Activated CD4-positive, CD25-positive, alpha-beta regulatory T cell (primary cell): ENCODE measurements around the gene SSC5D.

Experiments used
- DNase-seq, 4 experiments: peaks; one replicate each; lab custom pipeline; 2025; lab: John Stamatoyannopoulos, UW

Gene SSC5D

DNA sequence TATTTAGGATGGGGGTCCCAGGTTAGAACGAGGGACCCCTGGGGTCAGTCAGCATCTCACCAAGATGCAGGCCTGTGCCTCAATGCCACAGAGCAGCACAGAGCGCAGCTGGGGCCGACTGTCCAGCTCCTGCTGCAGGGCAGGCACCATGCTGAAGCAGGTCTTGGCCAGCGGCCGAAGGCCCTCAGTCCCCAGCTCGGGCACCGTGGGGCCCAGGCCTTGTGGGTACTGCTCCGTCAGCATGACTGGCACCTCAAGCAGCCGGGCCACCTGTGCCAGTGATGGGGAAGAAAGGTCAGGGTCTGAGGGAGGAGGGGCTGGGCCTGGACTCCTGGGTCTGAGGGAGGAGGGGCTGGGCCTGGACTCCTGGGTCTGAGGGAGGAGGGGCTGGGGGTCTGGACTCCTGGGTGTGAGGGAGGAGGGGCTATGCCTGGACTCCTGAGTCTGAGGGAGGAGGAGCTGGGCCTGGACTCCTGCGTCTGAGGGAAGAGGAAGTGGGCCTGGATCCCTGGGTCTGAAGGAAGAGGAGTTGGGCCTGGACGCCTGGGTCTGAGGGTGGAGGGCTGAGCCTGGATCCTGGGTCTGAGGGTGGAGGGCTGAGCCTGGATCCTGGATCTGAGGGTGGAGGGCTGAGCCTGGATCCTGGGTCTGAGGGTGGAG is 32.5 kb upstream of the SSC5D start:
- DNase-seq = no peak

DNA sequence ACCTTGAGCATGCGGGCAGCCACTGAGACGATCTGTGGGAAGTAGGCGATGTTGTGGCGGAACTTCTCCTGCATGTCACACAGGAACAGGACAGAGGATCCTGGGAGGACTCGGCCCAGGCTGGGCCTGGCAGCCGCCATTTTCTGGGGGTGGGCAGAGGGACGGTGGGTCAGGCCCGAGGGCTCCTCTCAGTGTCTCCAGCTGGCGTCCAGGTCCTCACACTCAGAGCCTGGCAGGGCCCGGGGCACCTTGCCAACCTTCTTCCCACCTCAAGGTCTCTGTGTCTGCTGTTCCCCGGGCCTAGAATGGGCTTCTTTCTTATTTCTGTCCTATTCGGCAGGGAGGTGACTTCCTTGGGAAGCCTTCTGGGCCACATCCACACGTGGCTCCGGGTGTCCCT is 31.9 kb upstream of the SSC5D start:
- no peak for DNase-seq

DNA sequence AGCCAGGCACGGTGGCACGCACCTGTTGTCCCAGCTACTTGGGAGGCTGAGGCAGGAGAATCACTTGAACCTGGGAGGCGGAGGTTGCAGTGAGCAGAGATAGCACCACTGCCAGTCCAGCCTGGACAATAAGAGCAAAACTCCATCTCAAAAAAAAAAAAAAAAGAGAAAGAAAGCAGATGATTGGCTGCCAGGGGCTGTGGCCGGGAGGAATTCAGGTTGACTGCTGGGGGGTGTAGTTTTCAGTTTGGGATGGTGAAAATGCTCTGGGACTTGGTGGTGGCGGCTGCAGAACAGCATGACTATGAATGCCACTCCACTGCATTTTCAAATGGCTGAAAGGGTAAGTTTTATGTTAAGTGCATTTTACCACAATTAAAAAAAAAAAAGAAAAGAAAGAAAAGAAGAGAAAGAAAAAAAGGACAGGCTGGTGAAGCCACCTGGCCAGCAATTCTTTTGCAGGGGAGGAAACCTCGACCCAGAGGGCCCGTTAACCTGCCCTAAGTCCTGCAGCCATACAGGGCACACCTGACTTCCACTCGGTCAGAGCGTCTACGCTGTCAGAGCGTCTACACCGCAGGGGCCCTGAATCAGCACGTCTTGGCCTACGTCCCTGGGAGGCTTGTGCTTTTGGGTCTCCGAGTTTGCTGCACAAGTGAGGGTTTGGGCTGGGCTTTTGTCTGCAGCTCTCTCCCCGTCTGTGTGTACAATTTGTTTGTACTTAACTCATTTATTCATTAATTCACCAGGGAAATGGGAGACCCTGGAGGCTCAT is 30.4 kb upstream of the SSC5D start:
- no peak for DNase-seq

DNA sequence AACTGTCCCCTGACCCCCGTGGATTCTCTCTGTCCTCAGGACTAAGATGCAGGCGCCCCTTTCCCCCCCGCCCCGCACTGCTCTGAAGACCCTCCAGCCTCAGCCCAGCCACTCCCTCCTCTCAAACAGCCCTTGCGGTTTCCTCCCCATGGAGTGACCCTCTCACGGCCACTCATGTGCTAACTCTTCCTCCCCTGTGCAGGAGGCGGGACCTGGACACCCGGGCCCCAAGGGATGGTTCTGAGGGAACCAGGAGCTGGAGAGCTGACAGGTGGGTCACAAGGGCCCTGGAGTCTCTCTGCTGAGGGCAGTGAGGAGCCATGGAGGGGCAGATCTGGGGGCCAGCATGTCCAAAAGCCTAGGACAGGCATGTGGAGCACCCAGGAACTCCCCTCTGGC is 28.7 kb upstream of the SSC5D start:
- no peak for DNase-seq

DNA sequence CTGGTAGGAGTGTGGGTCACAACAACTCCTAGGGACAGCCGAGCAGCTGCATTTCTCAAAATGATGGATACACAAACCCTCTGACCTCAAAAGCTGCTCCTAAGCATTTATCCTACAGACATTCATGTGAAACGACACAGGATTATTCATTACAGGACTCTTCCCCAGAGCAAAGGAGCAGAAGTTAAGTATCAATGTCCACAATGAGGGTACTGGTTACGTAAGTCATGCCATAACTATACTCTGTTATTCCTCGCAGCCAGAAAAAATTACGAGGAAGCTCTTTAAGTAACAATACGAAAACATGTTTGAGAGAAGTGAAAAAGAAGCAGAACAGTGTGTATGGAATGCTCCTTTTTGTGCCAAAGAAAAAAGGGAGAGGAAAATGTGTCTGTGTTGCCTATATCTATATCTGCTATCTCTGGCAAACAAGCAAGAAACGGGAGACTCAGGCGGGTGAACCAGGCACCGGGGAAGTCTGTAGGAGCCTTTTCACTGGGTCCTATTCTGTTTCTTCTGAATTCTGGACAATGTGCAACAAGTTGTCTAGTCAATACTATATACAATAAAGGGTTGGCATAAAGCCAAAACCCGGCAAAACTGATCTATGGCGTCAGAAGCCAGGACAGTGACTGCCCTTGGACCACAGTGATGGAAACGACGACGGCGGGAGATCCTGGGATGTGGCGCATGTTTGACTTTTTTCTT is 28.1 kb upstream of the SSC5D start:
- DNase-seq = no peak

DNA sequence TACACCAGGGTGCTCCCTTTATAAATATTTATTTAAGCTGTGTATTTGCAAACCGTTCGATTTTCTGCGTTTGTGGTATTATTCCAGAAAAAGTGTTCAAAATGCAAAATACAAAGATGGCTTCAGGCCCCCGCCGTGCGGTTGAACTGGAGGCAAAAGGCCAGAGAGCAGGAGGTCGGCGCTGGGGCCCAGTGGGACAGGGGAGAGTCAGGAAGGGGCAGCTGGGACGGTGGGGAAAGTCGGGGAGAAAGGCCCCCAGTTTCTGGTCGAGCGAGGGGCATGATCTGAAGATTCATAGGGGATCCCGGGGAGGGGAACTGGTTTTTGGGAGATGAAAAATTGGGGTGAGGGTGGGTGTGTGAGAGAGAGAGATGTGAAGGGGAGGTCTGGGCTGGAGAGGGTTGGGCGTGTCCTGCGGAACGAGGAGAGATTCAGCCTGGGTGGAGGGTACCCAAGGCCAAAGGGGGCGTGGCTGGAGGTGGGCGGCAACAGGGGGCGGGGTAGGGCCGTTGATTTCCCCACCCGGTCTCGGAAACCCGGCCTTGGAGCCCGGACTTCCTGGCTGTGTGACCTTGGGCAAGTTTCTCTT is 27.5 kb upstream of the SSC5D start:
- DNase-seq = no peak

DNA sequence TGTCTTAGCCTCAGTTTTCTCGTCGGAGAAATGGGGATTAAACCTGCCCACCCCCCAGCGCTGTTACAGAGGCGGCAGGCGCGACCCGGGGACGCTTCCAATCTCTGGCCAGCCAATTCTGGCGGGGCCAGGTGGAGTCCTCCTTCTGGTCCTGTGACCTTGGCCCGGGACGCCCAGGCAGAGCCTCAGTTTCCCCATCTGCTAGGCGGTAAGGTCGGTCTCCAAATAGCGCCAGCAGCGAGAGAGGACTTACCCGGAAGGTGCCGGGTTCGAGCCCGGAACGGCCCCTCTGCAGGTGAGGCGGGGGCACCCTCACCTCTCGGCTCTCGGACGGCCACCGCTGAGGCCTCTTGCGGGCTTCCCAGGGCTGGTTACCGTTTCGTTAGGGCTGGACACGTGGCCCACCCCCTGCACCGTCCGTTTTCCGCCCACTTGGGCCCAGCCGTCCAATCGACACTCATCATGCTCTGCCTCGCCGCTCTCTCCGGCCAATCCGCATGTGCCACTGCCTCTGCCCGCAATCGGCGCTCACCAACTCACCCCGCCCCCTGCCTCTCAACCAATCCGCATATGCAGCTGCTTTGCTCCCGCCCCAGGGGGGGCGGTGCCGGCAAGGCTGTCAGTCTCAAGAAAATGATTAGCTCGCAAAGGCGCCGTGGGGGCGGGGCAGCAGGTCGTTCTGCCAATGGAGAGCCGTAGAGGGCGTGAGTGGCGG is 26.8 kb upstream of the SSC5D start, which contains the start of gene ISOC2:
TSS of gene ISOC2 (minus strand) at position 384 of the 715 bp plus-strand sequence. CDS start 5,156 bp downstream, outside the sequence.
- DNase-seq = peak; percentile 100

DNA sequence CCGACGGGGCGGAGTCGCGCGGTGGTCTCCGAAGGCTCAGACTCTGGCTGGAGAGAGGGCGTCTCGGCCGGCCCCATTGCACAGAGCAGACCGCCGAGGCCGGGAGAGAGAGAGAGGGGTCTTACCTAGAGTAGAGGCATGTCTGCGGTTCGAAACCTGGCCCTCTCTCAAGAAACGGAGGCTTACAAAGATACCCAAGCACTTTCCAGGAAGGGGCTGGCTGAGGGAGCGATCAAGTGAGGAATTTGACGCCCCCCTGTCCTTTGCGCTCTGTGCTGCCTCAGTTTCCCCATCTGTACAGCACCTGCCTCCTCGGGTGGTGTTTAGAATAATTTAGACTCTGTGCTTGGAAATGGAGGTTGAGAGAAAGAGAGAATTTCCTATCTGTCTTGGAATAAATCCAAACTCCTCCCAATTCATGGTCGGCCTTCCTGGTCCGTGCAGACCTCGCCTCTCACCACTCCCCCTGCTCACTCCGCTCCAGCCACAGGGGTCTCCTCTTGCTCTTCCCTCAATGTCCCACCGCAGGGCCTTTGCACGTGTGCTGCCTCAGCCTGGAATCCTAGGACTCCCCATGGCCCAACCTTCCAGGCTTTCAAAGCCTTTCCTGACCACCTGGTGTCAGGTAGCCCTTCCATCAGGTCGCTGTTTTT is 26.1 kb upstream of the SSC5D start:
- no peak for DNase-seq

DNA sequence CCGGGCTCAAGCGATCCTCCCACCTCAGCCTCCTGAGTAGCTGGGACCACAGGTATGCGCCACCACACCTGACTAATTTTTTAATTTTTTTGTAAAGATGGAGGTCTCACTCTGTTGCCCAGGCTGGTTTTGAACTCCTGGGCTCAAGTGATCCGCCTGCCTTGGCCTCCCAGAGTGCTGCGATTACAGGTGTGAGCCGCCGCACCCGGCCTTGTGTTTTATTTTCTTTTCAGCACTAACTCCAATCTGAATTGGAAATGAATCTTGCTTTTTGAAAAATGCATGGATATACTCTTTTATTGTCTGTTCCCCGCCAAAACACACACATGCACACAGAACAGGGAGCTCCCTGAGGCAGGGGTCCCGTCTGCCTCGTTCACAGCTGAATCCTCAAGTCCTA is 25.5 kb upstream of the SSC5D start:
- DNase-seq = no peak

DNA sequence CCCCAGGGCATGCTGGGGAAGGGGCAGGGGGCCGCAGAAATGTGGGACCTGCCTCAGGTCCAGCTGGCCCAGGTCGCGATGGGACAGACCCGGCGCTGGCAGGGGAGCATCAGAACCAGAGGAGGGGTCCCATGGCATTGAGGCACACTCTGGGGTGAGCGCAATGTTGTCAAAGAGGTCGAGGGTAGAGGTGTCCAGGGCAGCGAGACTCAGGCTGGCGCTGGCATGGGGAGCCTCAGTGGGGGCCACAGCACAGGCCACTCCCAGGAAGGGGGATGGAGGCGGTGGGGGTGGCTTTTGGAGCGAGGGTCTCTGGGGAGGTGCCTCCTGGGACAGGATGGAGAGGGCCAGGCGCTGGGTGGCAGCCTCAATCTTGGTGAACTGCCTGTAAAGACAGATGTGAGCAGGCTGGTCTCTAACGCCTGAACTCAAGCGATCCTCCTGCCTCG is 24.6 kb upstream of the SSC5D start:
- DNase-seq = no peak

DNA sequence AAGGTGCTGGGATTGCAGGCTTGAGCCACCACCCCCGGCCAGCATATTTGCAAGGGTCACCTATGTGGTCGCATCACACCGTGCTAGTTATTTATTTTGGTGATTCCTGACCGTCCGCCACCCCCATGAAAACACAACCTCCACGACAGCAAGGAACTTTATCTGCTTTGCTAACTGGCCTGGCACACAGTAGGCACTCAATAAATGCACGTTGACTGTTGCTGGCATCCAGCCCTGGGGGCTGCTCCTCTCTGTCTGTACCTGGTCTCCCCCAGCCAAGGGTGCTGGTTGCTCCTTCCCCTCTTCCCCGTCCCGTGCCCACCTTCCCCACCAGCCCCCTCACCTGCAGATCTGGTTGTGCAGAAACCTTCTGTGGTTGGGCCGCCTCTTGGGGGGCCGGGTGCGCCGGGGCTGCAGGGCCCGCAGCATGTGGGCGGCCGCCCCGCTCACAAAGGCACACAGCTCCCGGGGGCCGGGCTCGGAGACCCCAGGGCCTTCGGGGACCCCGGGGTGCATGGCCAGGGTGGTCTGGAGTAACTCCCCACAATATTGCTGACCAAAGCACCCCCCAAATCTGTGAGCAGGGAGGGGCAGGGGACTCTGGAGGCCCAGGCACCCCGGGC is 24.1 kb upstream of the SSC5D start:
- DNase-seq = no peak

DNA sequence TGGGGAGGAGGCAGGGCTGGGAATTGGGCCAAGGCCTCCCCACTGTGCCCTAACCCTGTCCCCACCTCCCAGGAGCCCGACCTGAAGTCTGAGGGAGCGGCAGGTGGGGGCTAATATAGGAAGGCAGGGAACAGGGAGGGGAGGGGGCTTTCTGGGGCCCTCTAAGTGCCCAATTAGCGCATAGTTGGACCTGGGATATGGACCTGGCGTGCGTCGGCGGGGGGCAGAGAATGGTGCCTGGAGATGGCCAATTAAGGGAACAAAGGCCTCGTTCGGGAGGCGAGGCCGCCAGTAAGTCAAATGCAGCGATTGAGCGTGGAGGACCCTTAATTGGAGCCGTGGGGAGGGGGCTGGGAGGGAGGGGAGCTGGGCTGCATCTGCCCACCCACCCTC is 23.6 kb upstream of the SSC5D start, which contains the start of gene C19orf85:
TSS of gene C19orf85 (minus strand) at position 90 of the 393 bp plus-strand sequence. CDS start 197 bp downstream, outside the sequence.
- DNase-seq = no peak

DNA sequence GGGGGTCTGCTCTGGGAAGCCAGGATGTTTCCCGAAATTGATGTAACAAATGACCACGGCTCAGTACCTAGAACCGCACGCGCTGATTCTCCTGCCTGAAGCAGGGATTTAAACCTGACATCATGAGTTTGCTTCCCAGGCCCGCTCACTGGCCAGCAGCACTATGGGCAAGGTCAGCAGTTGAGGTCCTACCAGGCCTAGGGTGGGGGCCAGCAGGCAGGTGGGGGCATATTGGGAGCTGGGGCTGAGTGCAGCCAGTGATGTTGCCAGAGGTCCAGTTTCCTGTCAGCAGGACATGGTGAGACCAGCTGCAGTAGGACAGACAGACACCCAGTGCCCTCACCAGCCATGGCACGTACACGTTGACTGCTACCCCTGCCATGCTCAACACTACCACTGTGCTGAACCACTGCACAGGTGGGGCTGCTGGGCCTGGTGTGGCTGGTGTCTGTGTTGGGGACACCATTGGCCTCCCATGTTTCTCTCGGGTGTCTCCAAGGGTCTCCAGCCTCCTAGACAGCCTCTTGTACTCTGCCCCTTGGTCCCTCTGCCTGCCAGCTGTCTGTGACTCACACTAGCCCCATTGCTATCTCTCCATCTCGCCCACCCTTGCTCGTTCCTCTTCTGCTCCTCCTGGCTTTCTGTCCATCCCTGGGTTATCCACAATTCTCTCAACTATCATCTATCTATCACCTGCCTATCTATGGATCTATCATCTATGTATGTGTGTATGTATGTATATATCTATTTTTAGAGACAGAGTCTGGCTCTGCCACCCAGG is 22.6 kb upstream of the SSC5D start:
- DNase-seq = no peak

DNA sequence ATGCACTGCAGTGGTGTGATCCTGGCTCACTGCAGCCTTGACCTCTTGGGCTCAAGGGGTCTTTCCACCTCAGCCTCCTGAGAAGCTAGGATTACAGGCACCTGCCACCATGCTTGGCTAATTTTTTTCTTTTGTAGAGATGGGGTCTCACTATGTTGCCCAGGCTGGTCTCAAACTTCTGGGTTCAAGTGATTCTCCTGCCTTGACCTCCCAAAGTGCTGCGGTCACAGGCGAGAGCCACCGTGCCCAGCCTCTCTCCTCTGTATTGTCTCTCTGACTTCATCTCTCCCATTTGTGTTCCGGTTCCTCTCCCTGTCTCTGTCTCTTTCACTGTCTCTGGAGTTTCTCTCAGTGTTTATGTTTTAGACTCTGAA is 22.0 kb upstream of the SSC5D start:
- DNase-seq = no peak

DNA sequence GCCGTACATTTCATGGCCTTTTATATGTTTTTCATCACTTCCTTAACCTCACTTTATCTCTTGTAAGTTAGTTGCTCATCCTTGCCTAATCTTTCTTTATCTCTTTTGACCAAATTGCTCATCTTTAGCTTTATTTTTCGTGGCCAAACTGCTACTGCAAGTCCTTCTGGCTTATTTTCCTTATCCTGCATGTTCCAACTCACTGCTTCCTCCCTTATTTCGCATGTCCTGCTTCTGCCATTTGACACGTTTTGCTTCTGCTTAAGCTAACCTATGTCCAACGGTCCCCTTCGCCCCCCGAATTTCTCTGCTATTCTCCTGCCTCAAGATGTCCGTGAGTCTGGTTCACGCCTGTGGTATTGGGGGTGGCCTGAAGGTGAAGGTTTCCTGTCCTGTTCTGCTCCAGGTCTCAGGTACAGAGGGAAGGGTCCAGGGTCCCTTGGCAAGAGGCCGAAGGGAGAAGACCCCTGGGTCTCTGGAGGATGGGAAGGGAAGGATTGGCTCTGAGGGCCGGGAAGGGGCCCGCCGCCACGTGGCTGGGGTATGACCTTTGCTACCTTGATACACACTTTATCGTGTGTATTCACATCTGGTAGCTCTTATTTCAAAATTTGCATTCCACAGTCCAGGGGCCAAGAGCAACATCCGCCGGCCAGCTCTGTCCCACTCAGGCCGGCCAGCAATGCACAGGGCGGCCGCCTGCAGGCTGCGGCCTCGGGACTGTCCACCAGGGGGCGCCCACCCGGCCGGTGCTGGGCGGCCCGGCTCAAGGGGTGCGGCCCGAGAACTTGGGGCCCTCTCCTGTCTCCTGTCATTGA is 20.8 kb upstream of the SSC5D start:
- DNase-seq = peak; percentile 38 to 60 (median 46)

DNA sequence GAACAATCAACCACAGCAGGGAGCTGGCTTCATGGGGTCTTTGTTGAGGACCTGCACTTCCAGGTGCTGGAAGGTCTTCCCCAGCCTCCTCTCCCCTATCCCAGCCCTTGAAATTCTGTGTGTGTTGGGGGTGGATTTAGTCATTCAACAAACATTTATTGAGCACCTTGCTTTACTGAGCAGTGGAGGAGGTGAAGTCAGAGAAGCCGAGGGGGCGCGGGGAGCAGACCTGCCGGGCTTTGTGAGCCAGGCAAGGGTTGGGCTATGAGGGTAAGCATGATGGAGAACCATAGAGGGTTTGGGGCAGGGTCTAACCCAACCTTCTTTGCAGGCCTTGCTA is 20.2 kb upstream of the SSC5D start:
- no peak for DNase-seq

DNA sequence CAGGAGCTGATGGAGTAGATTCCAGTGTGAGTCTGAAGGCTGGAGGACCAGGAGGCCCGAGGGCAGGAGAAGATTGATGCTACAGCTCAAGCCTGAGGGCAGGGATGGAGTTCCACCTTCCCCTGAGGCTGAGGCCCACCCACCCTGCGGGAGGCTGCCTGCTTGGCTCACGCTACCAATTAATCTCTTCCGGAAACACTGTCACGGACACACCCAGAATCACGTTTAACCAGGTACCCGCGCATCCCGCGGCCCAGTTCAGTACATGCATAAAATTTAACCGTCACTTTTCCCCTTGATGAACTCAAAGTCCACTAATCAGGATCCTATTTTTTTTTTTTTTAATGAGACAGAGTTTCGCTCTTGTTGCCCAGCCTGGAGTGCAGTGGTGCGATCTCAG is 17.0 kb upstream of the SSC5D start:
- DNase-seq = no peak

DNA sequence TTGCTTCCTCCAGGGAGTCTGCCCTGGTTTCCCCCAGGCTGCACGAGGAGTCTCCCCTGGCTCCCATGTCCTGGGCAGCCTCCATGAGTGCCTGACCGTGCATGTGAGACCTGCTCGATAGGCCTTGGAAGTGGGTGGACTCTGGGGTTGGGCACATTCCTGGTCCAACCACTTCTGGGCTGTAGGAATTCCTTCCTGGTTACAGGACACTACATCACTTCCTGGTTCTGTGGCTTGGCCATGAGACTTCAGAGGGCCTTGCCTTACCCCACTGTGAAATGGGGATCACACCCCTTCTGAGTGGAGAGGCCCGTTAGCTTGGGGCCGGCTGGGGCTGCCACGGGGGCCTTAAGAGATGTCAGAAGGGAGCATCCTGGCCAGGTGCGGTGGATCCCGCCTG is 15.8 kb upstream of the SSC5D start:
- no peak for DNase-seq
